H9 (cell line): Measurements from ENCODE around the gene ZFAND3. TPM values are rescaled to one million over a fixed set of nuclear protein-coding genes. Genes with fewer than 3 reads are reported as not detected.

Experiments used
- DNase-seq: peaks from one replicate; pipeline ENCODE4 v3.0.0-alpha.2; 2017
- H2AFZ ChIP-seq: one replicate; pipeline ENCODE4 v1.6.1; 2013; ENCODE audit warnings: mild to moderate bottlenecking, low read length, control low read depth, moderate library complexity
- H2AK5ac ChIP-seq: 2 replicates; pipeline ENCODE4 v1.6.1; 2013; ENCODE audit warnings: low read length, control low read depth, mixed read lengths; ENCODE audit not compliant: insufficient read length
- H2BK120ac ChIP-seq: one replicate; pipeline ENCODE4 v1.6.1; 2013; ENCODE audit warnings: low read depth, mild to moderate bottlenecking, low read length, control low read depth, inconsistent platforms; ENCODE audit not compliant: poor library complexity, severe bottlenecking
- H2BK12ac ChIP-seq: 2 replicates; pipeline ENCODE4 v1.6.1; 2013; ENCODE audit warnings: low read length, control low read depth, mixed read lengths, low read depth; ENCODE audit not compliant: insufficient read length
- H2BK15ac ChIP-seq: 2 replicates; pipeline ENCODE4 v1.6.1; 2013; ENCODE audit warnings: low read depth, low read length, control low read depth
- H2BK20ac ChIP-seq: one replicate; pipeline ENCODE4 v1.6.1; 2013; ENCODE audit warnings: low read depth, mild to moderate bottlenecking, low read length, control low read depth, inconsistent platforms; ENCODE audit not compliant: poor library complexity, severe bottlenecking
- H2BK5ac ChIP-seq: 2 replicates; pipeline ENCODE4 v1.6.1; 2013; ENCODE audit warnings: low read length, control low read depth, mixed read lengths; ENCODE audit not compliant: insufficient read length
- H3K14ac ChIP-seq: 2 replicates; pipeline ENCODE4 v1.6.1; 2013; ENCODE audit warnings: low read length, control low read depth; ENCODE audit not compliant: insufficient read depth
- H3K18ac ChIP-seq: 2 replicates; pipeline ENCODE4 v1.6.1; 2013; ENCODE audit warnings: low read depth, mild to moderate bottlenecking, mixed read lengths, low read length, control low read depth; ENCODE audit not compliant: insufficient read length
- H3K23ac ChIP-seq: 2 replicates; pipeline ENCODE4 v1.6.1; 2013; ENCODE audit warnings: low read length, control low read depth, mixed read lengths, low read depth; ENCODE audit not compliant: insufficient read length
- H3K23me2 ChIP-seq: 2 replicates; pipeline ENCODE4 v1.6.1; 2013; ENCODE audit warnings: low read depth, mild to moderate bottlenecking, mixed read lengths, low read length, control low read depth; ENCODE audit not compliant: insufficient read length, poor library complexity, severe bottlenecking
- H3K27ac ChIP-seq: 2 replicates; pipeline ENCODE4 v1.5.1; 2013; ENCODE audit warnings: low read length, control low read depth, mixed read lengths, low read depth; ENCODE audit not compliant: insufficient read length
- H3K27me3 ChIP-seq: 2 replicates; pipeline ENCODE4 v1.6.1; 2013; ENCODE audit warnings: low read length, control low read depth, inconsistent platforms; ENCODE audit not compliant: insufficient read depth
- H3K4ac ChIP-seq: 2 replicates; pipeline ENCODE4 v1.6.1; 2013; ENCODE audit warnings: low read depth, mild to moderate bottlenecking, control low read depth, inconsistent platforms, low read length, moderate library complexity
- H3K4me1 ChIP-seq: 2 replicates; pipeline ENCODE4 v1.6.1; 2013; ENCODE audit warnings: low read length, control low read depth, inconsistent platforms; ENCODE audit not compliant: insufficient read depth
- H3K4me2 ChIP-seq: 2 replicates; pipeline ENCODE4 v1.6.1; 2013; ENCODE audit warnings: low read length, control low read depth, mixed read lengths; ENCODE audit not compliant: insufficient read length, insufficient read depth
- H3K56ac ChIP-seq: 2 replicates; pipeline ENCODE4 v1.6.1; 2013; ENCODE audit warnings: low read depth, mild to moderate bottlenecking, mixed read lengths, low read length, control low read depth; ENCODE audit not compliant: insufficient read length
- H3K79me1 ChIP-seq: 2 replicates; pipeline ENCODE4 v1.6.1; 2013; ENCODE audit warnings: low read depth, mild to moderate bottlenecking, moderate library complexity, low read length, control low read depth, inconsistent platforms; ENCODE audit not compliant: insufficient read depth, poor library complexity, severe bottlenecking
- H3K79me2 ChIP-seq: 2 replicates; pipeline ENCODE4 v1.6.1; 2013; ENCODE audit warnings: low read length, control low read depth, inconsistent platforms; ENCODE audit not compliant: insufficient read depth
- H3K9ac ChIP-seq: 2 replicates; pipeline ENCODE4 v1.6.1; 2013; ENCODE audit warnings: low read length, control low read depth, mixed read lengths; ENCODE audit not compliant: insufficient read length; ENCODE audit errors: extremely low read depth
- H3K9me3 ChIP-seq: one replicate; pipeline ENCODE4 v1.6.1; 2013; ENCODE audit warnings: low read depth, low read length, inconsistent platforms; ENCODE audit not compliant: control insufficient read depth
- H3T11ph ChIP-seq: one replicate; pipeline ENCODE4 v1.6.1; 2013; ENCODE audit warnings: mild to moderate bottlenecking, low read length, control low read depth, inconsistent platforms
- H4K20me1 ChIP-seq: one replicate; pipeline ENCODE4 v1.6.1; 2013; ENCODE audit not compliant: control insufficient read depth, insufficient read length, insufficient read depth
- H4K5ac ChIP-seq: 2 replicates; pipeline ENCODE4 v1.6.1; 2013; ENCODE audit warnings: low read depth, mild to moderate bottlenecking, mixed read lengths, low read length, control low read depth; ENCODE audit not compliant: insufficient read length
- H4K8ac ChIP-seq: replicated peaks from 2 replicates; pipeline ENCODE4 v1.6.1; 2013; ENCODE audit warnings: low read length, control low read depth, mixed read lengths, low read depth; ENCODE audit not compliant: insufficient read length
- H4K91ac ChIP-seq: 2 replicates; pipeline ENCODE4 v1.6.1; 2013; ENCODE audit warnings: low read depth, mild to moderate bottlenecking, moderate library complexity, mixed read lengths, low read length, control low read depth; ENCODE audit not compliant: insufficient read length
- H3K27ac Mint-ChIP-seq, 3 experiments: 2 replicates in 2 of 3; 3 replicates in 1 of 3; pipeline ENCODE4 v1.8.0; 2020 to 2021; ENCODE audit warnings: mixed read lengths in 3 of 3, mild to moderate bottlenecking in 1 of 3, moderate library complexity in 1 of 3
- H3K27me3 Mint-ChIP-seq: 2 replicates; pipeline ENCODE4 v1.8.0; 2021; ENCODE audit warnings: low read depth, mild to moderate bottlenecking, moderate library complexity, mixed read lengths
- H3K36me3 Mint-ChIP-seq, 3 experiments: 2 replicates in 2 of 3; 3 replicates in 1 of 3; pipeline ENCODE4 v1.8.0; 2020 to 2021; ENCODE audit warnings: low read depth in 3 of 3, mixed read lengths in 3 of 3; ENCODE audit not compliant: insufficient read depth in 1 of 3
- H3K4me1 Mint-ChIP-seq, 2 experiments: 2 replicates each; pipeline ENCODE4 v1.8.0; 2020; ENCODE audit warnings: mixed read lengths in 2 of 2
- H3K4me3 Mint-ChIP-seq, 2 experiments: 2 replicates in 1 of 2; 3 replicates in 1 of 2; pipeline ENCODE4 v1.8.0; 2020 to 2021; ENCODE audit warnings: mild to moderate bottlenecking in 2 of 2, mixed read lengths in 2 of 2, moderate library complexity in 1 of 2
- H3K9me3 Mint-ChIP-seq, 2 experiments: 2 replicates in 1 of 2; 3 replicates in 1 of 2; pipeline ENCODE4 v1.8.0; 2020; ENCODE audit warnings: mild to moderate bottlenecking in 2 of 2, mixed read lengths in 2 of 2, moderate library complexity in 1 of 2
- WGBS: extraction: QIAGEN DNeasy Blood & Tissue Kit; methylation state at CpG from one replicate; pipeline ENCODE4 v1.1.7; 2013; ENCODE audit warnings: missing lambda C conversion rate, low lambda C conversion rate, mixed read lengths; ENCODE audit not compliant: insufficient read length; ENCODE audit errors: extremely low coverage; 5-methylcytosine and 5-hydroxymethylcytosine counted together
- total RNA-seq: library from RNA; stranded (reverse); gene quantifications from 2 replicates; pipeline ENCODE4 v1.2.1, GENCODE V29; 2021
- TF ChIP-seq, protein P1 (sequence below): fragments of 200-600 bp; sonication (generic); conservative IDR thresholded peaks from 3 replicates; pipeline ENCODE4 v1.8.0; 2021; ENCODE audit warnings: antibody characterized with exemption, mild to moderate bottlenecking

ZFAND3 gene
- total RNA-seq, 1 experiment from 2014 or later: 57.7 TPM

GRCh38 chr6:38086346-38086745, 266.8 kb downstream of the ZFAND3 start:
- Histone ChIP-seq H3K9ac (no peak overlapping the region), H4K20me1 (no peaks in the 10 kb centered on the region), H3K14ac (no peak overlapping the region), H2BK120ac (no peak overlapping the region), H2AFZ (no peak overlapping the region), H4K91ac (no peak overlapping the region), H2AK5ac (no peak overlapping the region), H3K9me3 (no peaks in the 10 kb centered on the region), H3K4me2 (no peak overlapping the region), H2BK20ac (no peak overlapping the region), H4K5ac (no peak overlapping the region), H3K27me3 (no peaks in the 10 kb centered on the region), H3K23ac (no peak overlapping the region), H3T11ph (no peak overlapping the region), H2BK12ac (no peak overlapping the region), H3K4ac (no peak overlapping the region), H2BK5ac (no peak overlapping the region), H3K23me2 (no peaks in the 10 kb centered on the region), H4K8ac (no peak overlapping the region), H3K79me2 (no peaks in the 10 kb centered on the region), H3K18ac (no peak overlapping the region), H3K4me1 (no peaks in the 10 kb centered on the region), H3K27ac (no peak overlapping the region), H3K56ac (no peak overlapping the region), H3K79me1 (no peaks in the 10 kb centered on the region), H2BK15ac (no peak overlapping the region)
- H3K4me1 Mint-ChIP-seq: peaks cover 7 to 8% of the 10 kb centered on the region in 2 experiments
- DNase-seq: no peak
- no peak overlapping the region for H3K4me3 Mint-ChIP-seq
- no CpG with 5 or more reads among the region's 2 CpGs for WGBS
- no peak overlapping the region for H3K27ac Mint-ChIP-seq
- H3K9me3 Mint-ChIP-seq: no peaks in the 10 kb centered on the region
- TF ChIP-seq, protein P1, sequence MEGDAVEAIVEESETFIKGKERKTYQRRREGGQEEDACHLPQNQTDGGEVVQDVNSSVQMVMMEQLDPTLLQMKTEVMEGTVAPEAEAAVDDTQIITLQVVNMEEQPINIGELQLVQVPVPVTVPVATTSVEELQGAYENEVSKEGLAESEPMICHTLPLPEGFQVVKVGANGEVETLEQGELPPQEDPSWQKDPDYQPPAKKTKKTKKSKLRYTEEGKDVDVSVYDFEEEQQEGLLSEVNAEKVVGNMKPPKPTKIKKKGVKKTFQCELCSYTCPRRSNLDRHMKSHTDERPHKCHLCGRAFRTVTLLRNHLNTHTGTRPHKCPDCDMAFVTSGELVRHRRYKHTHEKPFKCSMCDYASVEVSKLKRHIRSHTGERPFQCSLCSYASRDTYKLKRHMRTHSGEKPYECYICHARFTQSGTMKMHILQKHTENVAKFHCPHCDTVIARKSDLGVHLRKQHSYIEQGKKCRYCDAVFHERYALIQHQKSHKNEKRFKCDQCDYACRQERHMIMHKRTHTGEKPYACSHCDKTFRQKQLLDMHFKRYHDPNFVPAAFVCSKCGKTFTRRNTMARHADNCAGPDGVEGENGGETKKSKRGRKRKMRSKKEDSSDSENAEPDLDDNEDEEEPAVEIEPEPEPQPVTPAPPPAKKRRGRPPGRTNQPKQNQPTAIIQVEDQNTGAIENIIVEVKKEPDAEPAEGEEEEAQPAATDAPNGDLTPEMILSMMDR: no peak
- no peaks in the 10 kb centered on the region for H3K36me3 Mint-ChIP-seq
- H3K27me3 Mint-ChIP-seq: no peaks in the 10 kb centered on the region
